Panc1 (cell line): ENCODE measurements around the gene ZNF322.

Experiments
- POLR2AphosphoS5 ChIP-seq: IDR thresholded peaks from 2 replicates; pipeline ENCODE4 v1.6.1; 2012; ENCODE audit warnings: mild to moderate bottlenecking, low read depth, low read length, moderate library complexity
- SIN3A ChIP-seq: IDR thresholded peaks from 2 replicates; pipeline ENCODE4 v1.6.1; 2012; ENCODE audit warnings: low read depth, mild to moderate bottlenecking, low read length, moderate library complexity, borderline replicate concordance; ENCODE audit not compliant: insufficient read depth
- TF ChIP-seq, protein P1 (sequence below): fragments of 450-650 bp; IDR thresholded peaks from 2 replicates; pipeline ENCODE4 v1.5.1; 2017; ENCODE audit warnings: mild to moderate bottlenecking
- TF ChIP-seq, protein P2 (sequence below), 2 experiments: IDR thresholded peaks; 2 replicates each; pipeline ENCODE4 v1.6.1; 2011 to 2012; ENCODE audit warnings: low read depth in 2 of 2, control low read depth in 1 of 2, low read length in 1 of 2, mild to moderate bottlenecking in 1 of 2, moderate library complexity in 1 of 2; ENCODE audit not compliant: insufficient read depth in 1 of 2

DNA sequence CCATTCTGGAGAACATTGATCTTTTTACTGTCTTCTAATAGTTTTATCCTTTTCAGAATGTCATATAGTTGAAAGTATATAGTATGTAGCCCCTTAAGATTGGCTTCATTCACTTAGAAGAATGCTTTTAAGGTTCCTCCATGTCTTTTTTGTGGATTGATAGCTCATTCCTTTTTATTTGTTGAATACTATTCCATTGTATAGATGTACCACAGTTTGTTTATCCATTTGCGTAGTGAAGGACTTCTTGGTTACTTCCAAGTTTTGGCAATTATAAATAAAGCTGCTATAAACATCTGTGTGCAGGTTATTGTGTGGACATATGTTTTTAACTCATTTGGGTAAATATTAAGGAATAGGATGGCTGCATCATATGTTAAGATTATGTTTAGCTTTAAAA is 35.0 kb downstream of the ZNF322 start:
- TF ChIP-seq, protein P1, sequence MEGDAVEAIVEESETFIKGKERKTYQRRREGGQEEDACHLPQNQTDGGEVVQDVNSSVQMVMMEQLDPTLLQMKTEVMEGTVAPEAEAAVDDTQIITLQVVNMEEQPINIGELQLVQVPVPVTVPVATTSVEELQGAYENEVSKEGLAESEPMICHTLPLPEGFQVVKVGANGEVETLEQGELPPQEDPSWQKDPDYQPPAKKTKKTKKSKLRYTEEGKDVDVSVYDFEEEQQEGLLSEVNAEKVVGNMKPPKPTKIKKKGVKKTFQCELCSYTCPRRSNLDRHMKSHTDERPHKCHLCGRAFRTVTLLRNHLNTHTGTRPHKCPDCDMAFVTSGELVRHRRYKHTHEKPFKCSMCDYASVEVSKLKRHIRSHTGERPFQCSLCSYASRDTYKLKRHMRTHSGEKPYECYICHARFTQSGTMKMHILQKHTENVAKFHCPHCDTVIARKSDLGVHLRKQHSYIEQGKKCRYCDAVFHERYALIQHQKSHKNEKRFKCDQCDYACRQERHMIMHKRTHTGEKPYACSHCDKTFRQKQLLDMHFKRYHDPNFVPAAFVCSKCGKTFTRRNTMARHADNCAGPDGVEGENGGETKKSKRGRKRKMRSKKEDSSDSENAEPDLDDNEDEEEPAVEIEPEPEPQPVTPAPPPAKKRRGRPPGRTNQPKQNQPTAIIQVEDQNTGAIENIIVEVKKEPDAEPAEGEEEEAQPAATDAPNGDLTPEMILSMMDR, result no peak
- TF ChIP-seq SIN3A (no peak), POLR2AphosphoS5 (no peak)
- TF ChIP-seq, protein P2, sequence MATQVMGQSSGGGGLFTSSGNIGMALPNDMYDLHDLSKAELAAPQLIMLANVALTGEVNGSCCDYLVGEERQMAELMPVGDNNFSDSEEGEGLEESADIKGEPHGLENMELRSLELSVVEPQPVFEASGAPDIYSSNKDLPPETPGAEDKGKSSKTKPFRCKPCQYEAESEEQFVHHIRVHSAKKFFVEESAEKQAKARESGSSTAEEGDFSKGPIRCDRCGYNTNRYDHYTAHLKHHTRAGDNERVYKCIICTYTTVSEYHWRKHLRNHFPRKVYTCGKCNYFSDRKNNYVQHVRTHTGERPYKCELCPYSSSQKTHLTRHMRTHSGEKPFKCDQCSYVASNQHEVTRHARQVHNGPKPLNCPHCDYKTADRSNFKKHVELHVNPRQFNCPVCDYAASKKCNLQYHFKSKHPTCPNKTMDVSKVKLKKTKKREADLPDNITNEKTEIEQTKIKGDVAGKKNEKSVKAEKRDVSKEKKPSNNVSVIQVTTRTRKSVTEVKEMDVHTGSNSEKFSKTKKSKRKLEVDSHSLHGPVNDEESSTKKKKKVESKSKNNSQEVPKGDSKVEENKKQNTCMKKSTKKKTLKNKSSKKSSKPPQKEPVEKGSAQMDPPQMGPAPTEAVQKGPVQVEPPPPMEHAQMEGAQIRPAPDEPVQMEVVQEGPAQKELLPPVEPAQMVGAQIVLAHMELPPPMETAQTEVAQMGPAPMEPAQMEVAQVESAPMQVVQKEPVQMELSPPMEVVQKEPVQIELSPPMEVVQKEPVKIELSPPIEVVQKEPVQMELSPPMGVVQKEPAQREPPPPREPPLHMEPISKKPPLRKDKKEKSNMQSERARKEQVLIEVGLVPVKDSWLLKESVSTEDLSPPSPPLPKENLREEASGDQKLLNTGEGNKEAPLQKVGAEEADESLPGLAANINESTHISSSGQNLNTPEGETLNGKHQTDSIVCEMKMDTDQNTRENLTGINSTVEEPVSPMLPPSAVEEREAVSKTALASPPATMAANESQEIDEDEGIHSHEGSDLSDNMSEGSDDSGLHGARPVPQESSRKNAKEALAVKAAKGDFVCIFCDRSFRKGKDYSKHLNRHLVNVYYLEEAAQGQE (IDR thresholded peaks at IDR 0.05; ENCODE audit: insufficient read depth in 1 of 2, low read depth in 2 of 2, low read length in 1 of 2), result no peak
